ENCODE data around the gene DTNB.

DTNB gene

DNA sequence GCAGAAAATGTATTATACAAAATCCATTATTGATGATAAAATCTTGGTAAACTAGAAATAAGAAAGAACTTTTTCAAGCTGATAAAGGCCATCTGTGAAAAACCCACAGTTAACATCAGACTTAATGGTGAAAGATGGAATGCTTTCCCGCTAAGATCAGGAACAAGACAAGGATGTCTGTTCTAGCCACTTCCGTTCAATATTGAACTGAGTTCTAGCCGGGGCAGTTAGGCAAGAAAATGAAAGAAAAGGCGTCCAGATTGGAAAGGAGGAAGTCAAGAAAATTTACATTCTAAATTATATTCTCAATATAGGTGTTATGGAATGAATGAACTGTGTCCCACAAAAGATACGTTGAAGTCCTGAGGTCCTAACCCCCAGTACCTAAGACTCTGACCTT is 39.1 kb upstream of the DTNB start:
- TF ChIP-seq TAF1 (IDR thresholded peaks at IDR 0.05; ENCODE audit: borderline replicate concordance, insufficient read depth, low read length): no peak

DNA sequence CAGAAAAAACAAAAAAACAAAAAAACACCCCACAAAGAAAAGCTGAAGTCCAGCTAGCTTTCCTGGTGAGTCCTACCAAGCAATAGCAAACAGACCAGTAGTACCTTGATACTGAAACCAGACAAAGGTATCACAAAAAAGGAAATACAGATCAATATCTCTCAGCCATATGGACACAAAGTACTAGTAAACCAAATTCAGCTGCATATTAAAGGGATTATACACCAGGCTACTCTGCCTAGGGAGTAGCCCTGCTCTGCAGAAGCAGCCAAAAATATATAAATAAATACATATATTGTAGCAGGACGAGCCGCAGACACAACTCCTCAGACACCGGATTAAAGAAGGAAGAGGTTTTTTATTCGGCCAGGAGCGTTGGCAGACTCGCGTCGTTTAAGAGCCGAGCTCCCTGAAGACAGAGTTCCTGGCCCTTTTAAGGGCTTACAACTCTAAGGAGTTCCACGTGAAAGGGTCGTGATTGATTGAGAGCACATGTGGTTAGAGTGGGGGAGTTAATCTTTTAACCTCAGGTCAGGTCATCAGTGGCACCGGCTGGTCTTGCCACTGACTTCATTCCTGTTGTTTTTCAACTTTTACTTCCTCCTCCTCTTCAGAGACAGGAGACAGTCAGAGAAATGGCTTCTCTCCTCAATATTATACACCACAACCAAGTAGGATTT is 38.4 kb upstream of the DTNB start:
- TF ChIP-seq POLR2AphosphoS5 (IDR thresholded peaks at IDR 0.05; ENCODE audit: low read depth, low read length): no peak
- no peak for TF ChIP-seq SIN3A (IDR thresholded peaks at IDR 0.05; ENCODE audit: borderline replicate concordance, insufficient read depth, low read length)
- TF ChIP-seq, protein P1, sequence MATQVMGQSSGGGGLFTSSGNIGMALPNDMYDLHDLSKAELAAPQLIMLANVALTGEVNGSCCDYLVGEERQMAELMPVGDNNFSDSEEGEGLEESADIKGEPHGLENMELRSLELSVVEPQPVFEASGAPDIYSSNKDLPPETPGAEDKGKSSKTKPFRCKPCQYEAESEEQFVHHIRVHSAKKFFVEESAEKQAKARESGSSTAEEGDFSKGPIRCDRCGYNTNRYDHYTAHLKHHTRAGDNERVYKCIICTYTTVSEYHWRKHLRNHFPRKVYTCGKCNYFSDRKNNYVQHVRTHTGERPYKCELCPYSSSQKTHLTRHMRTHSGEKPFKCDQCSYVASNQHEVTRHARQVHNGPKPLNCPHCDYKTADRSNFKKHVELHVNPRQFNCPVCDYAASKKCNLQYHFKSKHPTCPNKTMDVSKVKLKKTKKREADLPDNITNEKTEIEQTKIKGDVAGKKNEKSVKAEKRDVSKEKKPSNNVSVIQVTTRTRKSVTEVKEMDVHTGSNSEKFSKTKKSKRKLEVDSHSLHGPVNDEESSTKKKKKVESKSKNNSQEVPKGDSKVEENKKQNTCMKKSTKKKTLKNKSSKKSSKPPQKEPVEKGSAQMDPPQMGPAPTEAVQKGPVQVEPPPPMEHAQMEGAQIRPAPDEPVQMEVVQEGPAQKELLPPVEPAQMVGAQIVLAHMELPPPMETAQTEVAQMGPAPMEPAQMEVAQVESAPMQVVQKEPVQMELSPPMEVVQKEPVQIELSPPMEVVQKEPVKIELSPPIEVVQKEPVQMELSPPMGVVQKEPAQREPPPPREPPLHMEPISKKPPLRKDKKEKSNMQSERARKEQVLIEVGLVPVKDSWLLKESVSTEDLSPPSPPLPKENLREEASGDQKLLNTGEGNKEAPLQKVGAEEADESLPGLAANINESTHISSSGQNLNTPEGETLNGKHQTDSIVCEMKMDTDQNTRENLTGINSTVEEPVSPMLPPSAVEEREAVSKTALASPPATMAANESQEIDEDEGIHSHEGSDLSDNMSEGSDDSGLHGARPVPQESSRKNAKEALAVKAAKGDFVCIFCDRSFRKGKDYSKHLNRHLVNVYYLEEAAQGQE (IDR thresholded peaks at IDR 0.05; ENCODE audit: insufficient read depth in 1 of 2, low read depth in 2 of 2, low read length in 2 of 2): no peak

DNA sequence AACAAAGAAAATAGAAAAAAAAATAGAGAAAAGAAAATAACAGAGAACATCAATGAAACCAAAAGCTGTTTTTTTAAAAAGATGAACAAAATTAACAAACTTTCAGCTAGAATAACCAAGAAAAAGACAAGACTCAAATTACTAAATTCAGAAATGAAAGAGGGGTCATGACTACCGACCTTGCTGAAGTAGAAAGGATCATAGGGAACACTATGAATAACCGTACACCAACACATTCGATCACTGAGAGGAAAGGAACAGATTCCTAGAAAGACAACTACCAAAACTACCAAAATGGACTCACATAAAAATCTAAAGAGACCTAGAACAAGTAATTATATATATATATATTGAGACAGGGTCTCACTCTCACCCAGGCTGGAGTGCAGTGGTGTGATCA is 37.4 kb upstream of the DTNB start:
- TF ChIP-seq SIN3A (IDR thresholded peaks at IDR 0.05; ENCODE audit: borderline replicate concordance, insufficient read depth, low read length) (no peak), TAF1 (IDR thresholded peaks at IDR 0.05; ENCODE audit: borderline replicate concordance, insufficient read depth, low read length) (no peak), POLR2AphosphoS5 (IDR thresholded peaks at IDR 0.05; ENCODE audit: low read depth, low read length) (no peak), FOXP2 (optimal IDR thresholded peaks at IDR 0.05; ENCODE audit: borderline replicate concordance, extremely low read depth, extremely low read length, insufficient read depth) (no peak)
- TF ChIP-seq, protein P1 (IDR thresholded peaks at IDR 0.05; ENCODE audit: insufficient read depth in 1 of 2, low read depth in 2 of 2, low read length in 2 of 2): no peak

GRCh38 chr2:25709349-25709748 is 36.0 kb upstream of the DTNB start:
- TF ChIP-seq FOXP2 (optimal IDR thresholded peaks at IDR 0.05; ENCODE audit: borderline replicate concordance, extremely low read depth, extremely low read length, insufficient read depth): no peak
- TF ChIP-seq TAF1 (IDR thresholded peaks at IDR 0.05; ENCODE audit: borderline replicate concordance, insufficient read depth, low read length): no peak
- no peak for TF ChIP-seq SIN3A (IDR thresholded peaks at IDR 0.05; ENCODE audit: borderline replicate concordance, insufficient read depth, low read length)
- TF ChIP-seq, protein P1 (IDR thresholded peaks at IDR 0.05; ENCODE audit: insufficient read depth in 1 of 2, low read depth in 2 of 2, low read length in 2 of 2): no peak
- TF ChIP-seq POLR2AphosphoS5 (IDR thresholded peaks at IDR 0.05; ENCODE audit: low read depth, low read length): no peak

DNA sequence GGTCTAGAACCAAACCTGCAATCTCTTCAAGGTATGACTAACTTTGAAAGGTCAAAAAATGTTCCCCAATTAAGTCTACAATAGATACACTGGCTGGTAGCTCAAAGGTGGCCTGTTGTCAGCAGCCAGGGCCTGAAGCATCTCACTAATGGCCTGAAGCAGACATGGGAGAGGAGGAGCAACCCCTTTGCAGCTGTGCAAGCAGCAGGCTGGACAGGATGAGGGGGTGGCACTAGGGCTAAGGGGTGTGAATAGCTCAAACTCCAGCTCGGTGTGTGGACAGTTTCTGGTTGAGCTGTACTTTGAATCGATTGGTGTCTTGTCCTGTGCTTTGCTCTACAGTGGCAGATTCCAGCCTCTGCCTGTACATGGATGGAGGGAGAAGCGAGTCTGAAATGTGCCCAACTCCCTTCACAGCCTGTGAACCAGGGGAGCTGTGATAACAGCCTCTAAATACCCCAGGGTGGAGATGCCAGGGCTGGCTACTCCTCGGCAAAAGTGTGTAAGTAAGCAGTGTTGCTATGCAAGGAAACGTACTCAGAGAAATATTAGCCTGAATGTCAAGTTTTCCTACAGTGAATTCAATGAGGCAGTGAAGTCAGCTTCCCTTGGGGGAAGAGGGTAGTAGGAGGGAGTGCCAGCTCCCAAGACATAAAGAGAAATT is 34.7 kb upstream of the DTNB start:
- TF ChIP-seq POLR2AphosphoS5 (IDR thresholded peaks at IDR 0.05; ENCODE audit: low read depth, low read length): no peak
- no peak for TF ChIP-seq TAF1 (IDR thresholded peaks at IDR 0.05; ENCODE audit: borderline replicate concordance, insufficient read depth, low read length)
- TF ChIP-seq FOXP2 (optimal IDR thresholded peaks at IDR 0.05; ENCODE audit: borderline replicate concordance, extremely low read depth, extremely low read length, insufficient read depth): no peak
- TF ChIP-seq, protein P1 (IDR thresholded peaks at IDR 0.05; ENCODE audit: insufficient read depth in 1 of 2, low read depth in 2 of 2, low read length in 2 of 2): no peak

Data from PFSK-1 (cell line).